ENCODE measurements around the gene AGBL2.

DNA sequence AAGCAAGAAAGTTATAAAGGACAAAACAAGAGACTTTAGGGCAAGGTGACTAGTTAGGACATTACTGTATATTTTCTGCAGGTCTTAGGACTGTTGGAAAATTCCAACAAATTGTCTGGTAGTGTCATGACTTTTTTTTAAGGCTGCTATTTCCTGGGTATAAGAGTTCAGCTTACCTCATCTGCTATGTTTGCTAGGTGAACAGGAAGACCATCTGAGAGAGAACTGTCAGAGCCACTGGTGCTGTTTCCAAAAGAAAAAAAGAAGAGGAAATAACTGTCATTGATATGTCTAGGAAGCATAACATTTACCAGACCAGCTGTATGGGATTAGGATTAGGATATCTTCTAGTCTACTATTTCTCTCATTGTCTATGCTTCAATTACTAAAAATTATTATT is 46.5 kb downstream of the AGBL2 start:
- TF ChIP-seq CTCF (IDR thresholded peaks at IDR 0.05; ENCODE audit: low read depth, low read length, poor library complexity, severe bottlenecking) (no peak), EZH2phosphoT487 (IDR thresholded peaks at IDR 0.05; ENCODE audit: borderline replicate concordance, low read length) (no peak)
